Uterus (tissue), 4 donors: ENCODE measurements around the gene STK32C. TPM values are rescaled to one million over a fixed set of nuclear protein-coding genes. Genes with fewer than 3 reads are reported as not detected.
"Not testable (repeated sequence)": the region's sequence is repeated elsewhere in the genome, so short reads cannot be mapped to it uniquely, and the experiment has no call there.

Experiments used
- DNase-seq, 2 donors: peaks; one replicate each; pipeline ENCODE4 v3.0.0-alpha.2; 2019 to 2020
- H3K27ac ChIP-seq, 2 donors: fragments of 200-600 bp; sonication (generic); 1 replicate in 1 of 2; 2 replicates in 1 of 2; pipeline ENCODE4 v1.5.1; 2016 to 2018
- H3K27me3 ChIP-seq, 2 donors: fragments of 200-600 bp; sonication (generic); one replicate each; pipeline ENCODE4 v1.5.1; 2018 to 2019; ENCODE audit warnings: control low read depth in 1 of 2
- H3K36me3 ChIP-seq, 2 donors: fragments of 200-600 bp; sonication (generic); one replicate each; pipeline ENCODE4 v1.5.1; 2019; ENCODE audit warnings: control low read depth in 1 of 2
- H3K4me1 ChIP-seq, 2 donors: fragments of 200-600 bp; sonication (generic); one replicate each; pipeline ENCODE4 v1.5.1; 2018 to 2019; ENCODE audit warnings: control low read depth in 1 of 2
- H3K4me3 ChIP-seq, 2 donors: fragments of 200-600 bp; sonication (generic); 1 replicate in 1 of 2; 2 replicates in 1 of 2; pipeline ENCODE4 v1.5.1; 2018 to 2019; ENCODE audit warnings: mild to moderate bottlenecking in 1 of 2
- H3K9me3 ChIP-seq, 2 donors: fragments of 200-600 bp; sonication (generic); one replicate each; pipeline ENCODE4 v1.5.1; 2019; ENCODE audit warnings: control low read depth in 1 of 2
- POLR2A ChIP-seq, 2 donors: fragments of 450-650 bp; IDR thresholded peaks; one replicate each; pipeline ENCODE4 v1.6.1; 2016; ENCODE audit warnings: antibody characterized with exemption in 2 of 2, mild to moderate bottlenecking in 1 of 2, moderate library complexity in 1 of 2
- intact Hi-C: fragments of 100-400 bp; cut with DNase I; formaldehyde crosslinking; loops from one replicate; pipeline ENCODE4 v1.15.1; 2023; ENCODE audit warnings: low total_unique reads
- total RNA-seq, 4 donors: library from RNA; depleted of rRNA in 3 of 4; stranded (reverse); fragments of >200 nt in 3 of 4; gene quantifications; one replicate each; pipeline versions ENCODE4 v1.1.0 to v1.2.4, GENCODE V29; 2014 to 2023
- TF ChIP-seq, protein P1 (sequence below), 4 experiments: fragments of 200-600 bp in 2 of 4; fragments of 450-650 bp in 2 of 4; sonication (generic) in 2 of 4; IDR thresholded peaks; one replicate each; pipeline ENCODE4 v1.5.1; 2016 to 2019; ENCODE audit warnings: antibody characterized with exemption in 4 of 4, mild to moderate bottlenecking in 2 of 4, moderate library complexity in 1 of 4
- donor health status: DM: yes; HTN: yes; CAD: no.

Gene STK32C
- total RNA-seq, 4 donors from 2014 or later: 0.51 to 17.2 (median 3.2) TPM

DNA sequence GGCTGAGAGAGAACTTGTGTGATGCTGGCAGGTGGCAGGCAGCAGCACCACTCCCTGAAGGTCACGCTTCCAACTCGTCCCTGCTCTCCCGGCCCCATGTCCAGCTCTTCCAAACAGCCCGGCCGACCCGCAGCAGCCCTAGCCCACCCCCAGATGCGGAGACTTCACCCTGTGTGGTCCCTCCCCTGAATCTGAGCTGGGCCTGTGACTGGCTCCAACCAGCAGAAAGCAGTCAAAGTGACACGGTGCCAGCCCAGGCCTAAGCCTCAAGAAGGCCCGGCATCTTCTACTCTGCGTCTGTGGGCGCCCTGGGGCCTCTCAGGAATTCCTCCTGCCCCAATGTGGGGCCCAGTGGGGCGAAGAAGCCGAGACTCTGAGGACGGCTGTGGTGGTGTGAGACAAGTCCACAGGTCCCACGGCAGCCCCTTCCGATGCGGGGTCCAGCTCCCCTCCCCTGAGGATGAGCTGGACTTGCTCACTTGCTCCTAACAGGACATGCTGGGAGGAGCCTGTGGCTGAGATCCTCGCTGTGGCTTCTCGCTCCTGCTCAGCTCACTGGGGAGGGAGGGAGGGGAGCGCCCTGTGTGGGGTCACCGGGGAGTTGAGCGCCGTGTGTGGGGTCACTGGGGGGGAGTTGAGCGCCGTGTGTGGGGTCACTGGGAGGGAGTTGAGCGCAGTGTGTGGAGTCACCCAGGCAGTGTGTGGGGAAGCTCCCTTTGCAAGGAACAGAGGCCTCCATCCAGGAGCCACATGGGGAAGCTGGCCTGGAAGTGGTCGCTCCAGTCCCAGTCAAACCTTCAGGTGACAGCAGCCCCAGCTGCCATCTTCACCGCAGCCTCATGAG is 9.5 kb downstream of the STK32C start:
- intact Hi-C loops: no loop called here
- peak in 1 of 2 donors; percentile 13 for DNase-seq
- Histone ChIP-seq H3K27ac (no peak overlapping the region), H3K4me1 (peaks cover 0 to 5% of the 10 kb centered on the region in 2 donors), H3K4me3 (no peak overlapping the region), H3K9me3 (no peaks in the 10 kb centered on the region), H3K36me3 (no peaks in the 10 kb centered on the region), H3K27me3 (no peaks in the 10 kb centered on the region)
- TF ChIP-seq, protein P1, sequence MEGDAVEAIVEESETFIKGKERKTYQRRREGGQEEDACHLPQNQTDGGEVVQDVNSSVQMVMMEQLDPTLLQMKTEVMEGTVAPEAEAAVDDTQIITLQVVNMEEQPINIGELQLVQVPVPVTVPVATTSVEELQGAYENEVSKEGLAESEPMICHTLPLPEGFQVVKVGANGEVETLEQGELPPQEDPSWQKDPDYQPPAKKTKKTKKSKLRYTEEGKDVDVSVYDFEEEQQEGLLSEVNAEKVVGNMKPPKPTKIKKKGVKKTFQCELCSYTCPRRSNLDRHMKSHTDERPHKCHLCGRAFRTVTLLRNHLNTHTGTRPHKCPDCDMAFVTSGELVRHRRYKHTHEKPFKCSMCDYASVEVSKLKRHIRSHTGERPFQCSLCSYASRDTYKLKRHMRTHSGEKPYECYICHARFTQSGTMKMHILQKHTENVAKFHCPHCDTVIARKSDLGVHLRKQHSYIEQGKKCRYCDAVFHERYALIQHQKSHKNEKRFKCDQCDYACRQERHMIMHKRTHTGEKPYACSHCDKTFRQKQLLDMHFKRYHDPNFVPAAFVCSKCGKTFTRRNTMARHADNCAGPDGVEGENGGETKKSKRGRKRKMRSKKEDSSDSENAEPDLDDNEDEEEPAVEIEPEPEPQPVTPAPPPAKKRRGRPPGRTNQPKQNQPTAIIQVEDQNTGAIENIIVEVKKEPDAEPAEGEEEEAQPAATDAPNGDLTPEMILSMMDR (IDR thresholded peaks at IDR 0.05): no peak
- no peak for TF ChIP-seq POLR2A (IDR thresholded peaks at IDR 0.05)

DNA sequence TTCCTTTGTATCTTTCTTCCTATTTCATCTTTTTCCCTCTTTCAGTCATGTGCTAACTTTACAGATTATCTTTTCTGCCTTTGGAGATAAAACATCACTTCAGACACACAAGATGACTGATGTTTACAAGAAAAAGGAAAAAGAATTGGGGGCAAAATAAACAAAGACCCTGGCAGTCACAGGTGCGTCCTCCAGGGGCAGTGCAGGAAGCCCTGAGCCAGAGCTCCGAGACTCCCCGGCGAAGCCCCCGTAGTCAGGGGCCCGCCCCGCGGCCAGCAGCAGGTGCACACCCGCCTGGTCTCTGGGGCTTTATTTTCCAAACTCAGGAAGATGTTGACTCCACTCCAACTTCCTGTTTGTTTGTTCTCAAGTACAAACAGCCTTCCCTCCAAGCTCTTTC is 10.2 kb downstream of the STK32C start:
- Histone ChIP-seq H3K9me3 (no peaks in the 10 kb centered on the region), H3K36me3 (no peaks in the 10 kb centered on the region), H3K27ac (no peak overlapping the region), H3K4me3 (no peak overlapping the region), H3K4me1 (peaks cover 0 to 6% of the 10 kb centered on the region in 2 donors), H3K27me3 (no peaks in the 10 kb centered on the region)
- DNase-seq: peak in 1 of 2 donors; percentile 0
- intact Hi-C loops: no loop called here
- TF ChIP-seq, protein P1 (IDR thresholded peaks at IDR 0.05): no peak
- TF ChIP-seq POLR2A (IDR thresholded peaks at IDR 0.05): no peak

DNA sequence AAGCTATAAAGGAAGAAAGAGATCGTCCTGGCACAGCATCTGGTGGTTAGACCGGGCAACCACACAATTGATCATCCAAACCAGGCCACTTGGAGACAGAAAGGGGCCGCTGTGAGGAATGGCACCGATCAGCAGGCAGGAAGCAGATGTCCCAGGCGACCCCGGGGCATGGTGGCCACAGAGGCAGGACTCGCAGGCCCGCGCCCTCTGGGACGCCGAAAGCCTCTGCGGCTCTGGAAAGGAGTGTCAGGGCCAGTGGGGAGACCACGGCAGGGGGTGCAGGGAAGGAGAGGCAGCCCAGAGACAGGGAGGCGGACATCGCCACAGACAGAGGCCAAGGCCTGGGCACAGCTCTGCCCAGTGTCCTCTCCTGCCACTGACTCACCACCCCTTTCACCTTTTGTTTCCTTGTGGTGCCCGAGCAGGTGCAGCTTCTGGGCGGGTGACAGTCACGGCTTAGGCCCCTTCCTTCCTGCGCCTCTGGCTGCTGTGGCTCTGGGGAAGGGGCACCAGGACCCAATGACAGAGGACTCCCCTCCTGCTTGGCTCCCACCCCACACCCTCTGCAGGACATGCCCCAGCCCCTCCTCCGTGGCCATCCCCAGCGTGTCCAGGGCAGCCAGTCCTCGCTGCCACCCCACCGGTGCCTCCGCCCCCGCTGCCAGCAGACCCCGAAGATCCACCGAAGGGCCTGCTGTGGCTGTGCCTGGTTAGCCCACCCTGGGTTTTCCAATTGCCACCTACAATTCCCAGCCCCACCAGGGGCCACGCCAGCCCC is 10.9 kb downstream of the STK32C start:
- DNase-seq: peak in 1 of 2 donors; percentile 11

DNA sequence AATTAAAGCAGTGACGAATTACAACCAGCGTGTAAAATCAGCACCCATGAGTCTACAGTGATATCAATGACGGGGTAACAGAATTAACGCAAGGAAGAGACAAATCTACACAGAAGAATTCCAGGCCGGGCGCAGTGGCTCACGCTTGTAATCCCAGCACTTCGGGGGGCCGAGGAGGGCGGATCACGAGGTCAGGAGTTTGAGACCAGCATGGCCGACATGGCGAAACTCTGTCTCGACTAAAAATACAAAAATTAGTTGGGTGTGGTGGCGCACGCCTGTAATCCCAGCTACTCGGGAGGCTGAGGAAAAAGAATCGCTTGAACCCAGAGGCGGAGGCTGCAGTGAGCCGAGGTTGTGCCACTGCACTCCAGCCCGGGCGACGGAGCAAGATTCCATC is 12.3 kb downstream of the STK32C start:
- H3K36me3 ChIP-seq, H3K27ac ChIP-seq, H3K27me3 ChIP-seq, H3K4me3 ChIP-seq, DNase-seq, H3K4me1 ChIP-seq, intact Hi-C loops, H3K9me3 ChIP-seq: not testable (repeated sequence)

More for the DNA sequence above, 10.9 kb downstream of the STK32C start:
- Histone ChIP-seq H3K27ac (no peak overlapping the region), H3K4me1 (peaks cover 0 to 6% of the 10 kb centered on the region in 2 donors), H3K27me3 (no peaks in the 10 kb centered on the region), H3K4me3 (no peak overlapping the region), H3K36me3 (no peaks in the 10 kb centered on the region), H3K9me3 (no peaks in the 10 kb centered on the region)
- no peak for TF ChIP-seq POLR2A (IDR thresholded peaks at IDR 0.05)
- TF ChIP-seq, protein P1 (IDR thresholded peaks at IDR 0.05): no peak
- intact Hi-C loops: no loop called here

DNA sequence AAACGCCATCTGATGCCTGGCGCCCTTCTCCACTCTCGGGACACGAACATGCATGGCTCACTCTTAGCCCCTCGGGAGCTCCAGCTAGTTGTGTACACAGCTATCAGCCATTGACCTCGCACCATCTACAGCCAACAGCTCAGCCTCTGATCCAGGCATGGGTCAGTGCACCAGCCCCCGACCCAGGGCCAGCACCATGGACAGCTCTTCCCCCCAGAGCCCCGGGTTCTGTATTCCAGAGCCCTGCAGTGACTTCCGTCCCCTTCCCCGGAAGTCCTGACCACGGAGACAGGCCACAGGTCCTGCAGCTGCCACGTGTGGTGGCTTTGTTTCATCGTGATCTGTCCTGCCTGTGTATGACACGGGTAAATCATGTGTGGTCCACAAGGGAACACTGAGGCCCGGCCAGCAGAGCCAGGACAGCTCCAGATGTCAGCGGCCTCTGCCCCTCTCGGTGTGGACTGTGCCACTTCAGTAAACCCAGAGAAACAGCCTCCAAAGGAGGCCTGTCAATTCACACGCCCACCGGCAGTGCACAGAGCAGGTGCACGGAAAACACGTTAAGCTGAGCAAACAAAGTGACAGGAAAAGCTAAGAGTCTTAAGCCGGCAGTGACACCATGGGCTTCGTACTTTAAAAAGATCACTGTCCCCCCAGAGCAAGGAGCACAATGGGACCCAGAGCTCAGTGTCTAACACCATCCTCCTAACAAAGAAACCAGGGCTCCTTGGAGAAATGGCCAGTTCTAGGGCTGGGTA is 13.0 kb downstream of the STK32C start:
- Histone ChIP-seq H3K27ac (no peak overlapping the region), H3K4me1 (peaks cover 0 to 6% of the 10 kb centered on the region in 2 donors), H3K9me3 (no peaks in the 10 kb centered on the region), H3K36me3 (no peaks in the 10 kb centered on the region), H3K4me3 (no peak overlapping the region), H3K27me3 (no peaks in the 10 kb centered on the region)
- intact Hi-C loops: no loop called here
- no peak for DNase-seq
- no peak for TF ChIP-seq POLR2A (IDR thresholded peaks at IDR 0.05)
- TF ChIP-seq, protein P1 (IDR thresholded peaks at IDR 0.05): no peak
